PC-9 (cell line): ENCODE data around the gene SLC22A1. TPM values are rescaled to one million over a fixed set of nuclear protein-coding genes. Genes with fewer than 3 reads are reported as not detected.
"Not testable (repeated sequence)": the region's sequence is repeated elsewhere in the genome, so short reads cannot be mapped to it uniquely, and the experiment has no call there.

ENCODE experiments used
- BruUV-seq: library from RNA; stranded (reverse); fragments of 400-500 nt; replicated peaks from 2 replicates; lab custom pipeline; 2021; lab: Mats Ljungman, UMichigan
- CTCF ChIA-PET: fragments of 300-600 bp; sonication (Branson Sonifier 250); formaldehyde crosslinking; loops from one replicate; lab custom pipeline; 2022; ENCODE audit warnings: antibody characterized with exemption; lab: Charles Lee
- POLR2A ChIA-PET: fragments of 300-600 bp; sonication (Branson Sonifier 250); formaldehyde crosslinking; loops from one replicate; lab custom pipeline; 2022; ENCODE audit warnings: antibody characterized with exemption; ENCODE audit not compliant: unreplicated experiment; lab: Charles Lee
- DNase-seq, 2 experiments: peaks; one replicate each; pipeline versions ENCODE4 v3.0.0 to v3.0.0-alpha.2; 2015 to 2022; ENCODE audit warnings: mixed read lengths in 1 of 2
- H2AFZ ChIP-seq: fragments of 200-600 bp; sonication (generic); 2 replicates; pipeline ENCODE4 v1.8.1; 2017; ENCODE audit warnings: antibody characterized with exemption
- H3F3A ChIP-seq: fragments of 200-600 bp; sonication (generic); 2 replicates; pipeline ENCODE4 v1.8.1; 2017; ENCODE audit warnings: antibody characterized with exemption, mild to moderate bottlenecking, low read depth; ENCODE audit not compliant: insufficient read depth
- H3K27ac ChIP-seq: fragments of 200-600 bp; sonication (generic); 2 replicates; pipeline ENCODE4 v1.6.1; 2016; ENCODE audit warnings: mixed run types
- H3K27me3 ChIP-seq: fragments of 200-600 bp; sonication (generic); 2 replicates; pipeline ENCODE4 v1.6.1; 2016; ENCODE audit warnings: low read depth, mixed run types; ENCODE audit not compliant: insufficient read depth
- H3K36me3 ChIP-seq: fragments of 200-600 bp; sonication (generic); 2 replicates; pipeline ENCODE4 v1.6.1; 2016; ENCODE audit warnings: low read depth, mixed run types
- H3K4me1 ChIP-seq: fragments of 200-600 bp; sonication (generic); replicated peaks from 2 replicates; pipeline ENCODE4 v1.6.1; 2016; ENCODE audit warnings: mixed run types; ENCODE audit not compliant: insufficient read depth
- H3K4me2 ChIP-seq: fragments of 200-600 bp; sonication (generic); 2 replicates; pipeline ENCODE4 v1.6.1; 2017; ENCODE audit warnings: mixed run types
- H3K4me3 ChIP-seq: fragments of 200-600 bp; sonication (generic); 2 replicates; pipeline ENCODE4 v1.6.1; 2016; ENCODE audit warnings: mixed run types
- H3K79me2 ChIP-seq: fragments of 200-600 bp; sonication (generic); 2 replicates; pipeline ENCODE4 v1.6.1; 2017; ENCODE audit warnings: low read depth, mixed run types
- H3K9me2 ChIP-seq: fragments of 200-600 bp; sonication (generic); 2 replicates; pipeline ENCODE4 v1.8.1; 2017; ENCODE audit warnings: mild to moderate bottlenecking; ENCODE audit not compliant: insufficient read depth
- H3K9me3 ChIP-seq: fragments of 200-600 bp; sonication (generic); 2 replicates; pipeline ENCODE4 v1.8.1; 2016; ENCODE audit warnings: low read depth; ENCODE audit not compliant: insufficient read depth
- H4K20me1 ChIP-seq: fragments of 200-600 bp; sonication (generic); 2 replicates; pipeline ENCODE4 v1.8.1; 2017; ENCODE audit not compliant: insufficient read depth
- CTCF ChIP-seq: fragments of 200-600 bp; sonication (generic); conservative IDR thresholded peaks from 2 replicates; pipeline ENCODE4 v1.6.1; 2017; ENCODE audit warnings: mixed run types, antibody characterized with exemption, mild to moderate bottlenecking, moderate library complexity
- EZH2 ChIP-seq: fragments of 200-600 bp; sonication (generic); IDR thresholded peaks from 2 replicates; pipeline ENCODE4 v1.8.0; 2017; ENCODE audit warnings: antibody characterized with exemption, low read depth
- intact Hi-C: fragments of 100-400 bp; cut with micrococcal nuclease; formaldehyde crosslinking; loops from one replicate; pipeline ENCODE4 v1.10.0; 2022; ENCODE audit not compliant: unreplicated experiment
- total RNA-seq: library from RNA; stranded (reverse); gene quantifications from 2 replicates; pipeline ENCODE4 v1.2.3, GENCODE V29; 2021

SLC22A1 gene
- total RNA-seq, 1 experiment from 2014 or later: not detected

GRCh38 chr6:160137989-160138835 is 16.6 kb downstream of the SLC22A1 start:
- Histone ChIP-seq H3K4me1 (peaks cover 22% of the 10 kb centered on the region), H3K4me3 (no peak overlapping the region), H3K27me3 (no peaks in the 10 kb centered on the region), H3K79me2 (no peaks in the 10 kb centered on the region), H3K4me2 (peak overlapping the region; percentile 38), H2AFZ (no peak overlapping the region), H4K20me1 (no peaks in the 10 kb centered on the region), H3K36me3 (no peaks in the 10 kb centered on the region), H3K9me3 (no peaks in the 10 kb centered on the region), H3K9me2 (no peaks in the 10 kb centered on the region), H3F3A (peaks cover 10% of the 10 kb centered on the region; the same call in 1 of the 2 replicates), H3K27ac (no peak overlapping the region)
- ChIA-PET POLR2A (no interaction called here), CTCF (interaction anchor here (0.6 to 1.3 kb wide), 2 partner anchors 317 to 1004 kb away, joined by 3 to 4 read pairs; no protein-coding TSS in a partner anchor)
- intact Hi-C loops: loop anchor here (1.0 kb wide), 2 partner anchors 275 to 318 kb away; no protein-coding TSS in a partner anchor
- BruUV-seq: no TSS peak
- peak; percentile 34 to 53 for DNase-seq
- TF ChIP-seq EZH2 (no peak), CTCF (peak; percentile 84)

- no peak overlapping the region for H2AFZ ChIP-seq
- peaks cover 22% of the 10 kb centered on the region for H3K4me1 ChIP-seq
- no peaks in the 10 kb centered on the region for H3K9me2 ChIP-seq
- no TSS peak for BruUV-seq
- H3F3A ChIP-seq: peaks cover 10% of the 10 kb centered on the region; the same call in 1 of the 2 replicates
- H3K36me3 ChIP-seq: no peaks in the 10 kb centered on the region
- H3K4me3 ChIP-seq: no peak overlapping the region
- H3K27me3 ChIP-seq: no peaks in the 10 kb centered on the region
- no peak for TF ChIP-seq EZH2
- CTCF ChIA-PET: interaction anchor here (0.6 to 1.3 kb wide), 2 partner anchors 317 to 1004 kb away, joined by 3 to 4 read pairs; no protein-coding TSS in a partner anchor
- POLR2A ChIA-PET: no interaction called here
- H4K20me1 ChIP-seq: no peaks in the 10 kb centered on the region
- H3K4me2 ChIP-seq: peak overlapping the region; percentile 81
- no peak overlapping the region for H3K27ac ChIP-seq
- intact Hi-C loops: loop anchor here (1.0 kb wide), 2 partner anchors 276 to 317 kb away; no protein-coding TSS in a partner anchor
- H3K79me2 ChIP-seq: no peaks in the 10 kb centered on the region
- no peaks in the 10 kb centered on the region for H3K9me3 ChIP-seq
- DNase-seq: no peak
Observed at GRCh38 chr6:160138839-160139419, 17.3 kb downstream of the SLC22A1 start.

GRCh38 chr6:160139420-160139851 is 17.8 kb downstream of the SLC22A1 start:
- Histone ChIP-seq H3K27ac (peak overlapping the region; percentile 82), H3K4me1 (peaks cover 22% of the 10 kb centered on the region), H2AFZ (peak overlapping the region; percentile 82), H3K27me3 (no peaks in the 10 kb centered on the region), H3K4me2 (peak overlapping the region; percentile 81), H3K4me3 (peak overlapping the region; percentile 50; the same call in 1 of the 2 replicates), H3K79me2 (no peaks in the 10 kb centered on the region), H4K20me1 (no peaks in the 10 kb centered on the region), H3F3A (peaks cover 10% of the 10 kb centered on the region; the same call in 1 of the 2 replicates), H3K36me3 (no peaks in the 10 kb centered on the region), H3K9me2 (no peaks in the 10 kb centered on the region), H3K9me3 (no peaks in the 10 kb centered on the region)
- intact Hi-C loops: no loop called here
- TF ChIP-seq CTCF: no peak
- TF ChIP-seq EZH2: no peak
- peak; percentile 8 to 82 for DNase-seq
- ChIA-PET POLR2A (no interaction called here), CTCF (no interaction called here)
- no TSS peak for BruUV-seq

GRCh38 chr6:160140493-160140892 is 18.9 kb downstream of the SLC22A1 start:
- DNase-seq, intact Hi-C loops, H4K20me1 ChIP-seq, H2AFZ ChIP-seq, H3K36me3 ChIP-seq, CTCF ChIA-PET, H3K4me2 ChIP-seq, BruUV-seq, H3K9me3 ChIP-seq, H3K27ac ChIP-seq, H3K4me3 ChIP-seq, H3K27me3 ChIP-seq, H3K9me2 ChIP-seq, POLR2A ChIA-PET, H3K79me2 ChIP-seq: not testable (repeated sequence)
- H3F3A ChIP-seq: peaks cover 10% of the 10 kb centered on the region; the same call in 1 of the 2 replicates
- H3K4me1 ChIP-seq: peaks cover 22% of the 10 kb centered on the region
